Trophoblast cell (in vitro differentiated cells and primary cell): ENCODE data around the gene CFAP99.
A peak's percentile ranks its signal among the peaks of the same experiment; 100 is the strongest.

Source experiments
- DNase-seq, 2 donors: peaks; one replicate each; pipeline ENCODE4 v3.0.0-alpha.2; 2016
- H2AFZ ChIP-seq: 2 replicates; pipeline ENCODE4 v1.6.1; 2013; ENCODE audit warnings: low read length, moderate library complexity, mild to moderate bottlenecking; ENCODE audit not compliant: insufficient read depth, poor library complexity
- H2AK5ac ChIP-seq: 2 replicates; pipeline ENCODE4 v1.6.1; 2013; ENCODE audit warnings: mild to moderate bottlenecking, low read length
- H2BK120ac ChIP-seq: 2 replicates; pipeline ENCODE4 v1.6.1; 2013; ENCODE audit warnings: low read length, mild to moderate bottlenecking, moderate library complexity; ENCODE audit not compliant: insufficient read depth, poor library complexity
- H2BK12ac ChIP-seq: 2 replicates; pipeline ENCODE4 v1.6.1; 2013; ENCODE audit warnings: mild to moderate bottlenecking, low read length, moderate library complexity
- H2BK5ac ChIP-seq: 2 replicates; pipeline ENCODE4 v1.6.1; 2013; ENCODE audit warnings: low read length, low read depth, moderate library complexity, mild to moderate bottlenecking; ENCODE audit not compliant: poor library complexity
- H3K14ac ChIP-seq: 2 replicates; pipeline ENCODE4 v1.6.1; 2013; ENCODE audit warnings: mild to moderate bottlenecking, low read length
- H3K18ac ChIP-seq: 2 replicates; pipeline ENCODE4 v1.6.1; 2013; ENCODE audit warnings: mild to moderate bottlenecking, low read length
- H3K23ac ChIP-seq: 2 replicates; pipeline ENCODE4 v1.6.1; 2013; ENCODE audit warnings: low read length
- H3K27ac ChIP-seq: 2 replicates; pipeline ENCODE4 v1.5.1; 2013; ENCODE audit warnings: low read depth, mild to moderate bottlenecking, inconsistent platforms, low read length, moderate library complexity
- H3K27me3 ChIP-seq: 2 replicates; pipeline ENCODE4 v1.6.1; 2013; ENCODE audit warnings: inconsistent platforms, mild to moderate bottlenecking, low read length, moderate library complexity; ENCODE audit not compliant: insufficient read depth
- H3K36me3 ChIP-seq, 2 experiments: 1 replicate in 1 of 2; 2 replicates in 1 of 2; pipeline ENCODE4 v1.6.1; 2013; ENCODE audit warnings: low read length in 2 of 2, mild to moderate bottlenecking in 2 of 2, moderate library complexity in 1 of 2; ENCODE audit not compliant: insufficient read depth in 2 of 2, control insufficient read depth in 1 of 2
- H3K4ac ChIP-seq: 2 replicates; pipeline ENCODE4 v1.6.1; 2013; ENCODE audit warnings: low read depth, mild to moderate bottlenecking, low read length, moderate library complexity
- H3K4me1 ChIP-seq, 2 experiments: 1 replicate in 1 of 2; 2 replicates in 1 of 2; pipeline ENCODE4 v1.6.1; 2013; ENCODE audit warnings: low read length in 2 of 2, mild to moderate bottlenecking in 2 of 2, moderate library complexity in 1 of 2; ENCODE audit not compliant: insufficient read depth in 2 of 2, control insufficient read depth in 1 of 2
- H3K4me2 ChIP-seq: 2 replicates; pipeline ENCODE4 v1.6.1; 2013; ENCODE audit warnings: inconsistent platforms, mild to moderate bottlenecking, low read length, moderate library complexity
- H3K4me3 ChIP-seq: 2 replicates; pipeline ENCODE4 v1.5.1; 2013; ENCODE audit warnings: mild to moderate bottlenecking, low read depth, low read length, inconsistent platforms
- H3K79me1 ChIP-seq: one replicate; pipeline ENCODE4 v1.6.1; 2013; ENCODE audit warnings: low read length
- H3K79me2 ChIP-seq: 2 replicates; pipeline ENCODE4 v1.6.1; 2013; ENCODE audit warnings: low read length, mild to moderate bottlenecking; ENCODE audit not compliant: control insufficient read depth, insufficient read depth, poor library complexity
- H3K9ac ChIP-seq: 2 replicates; pipeline ENCODE4 v1.6.1; 2013; ENCODE audit warnings: mild to moderate bottlenecking, low read length
- H3K9me3 ChIP-seq: 2 replicates; pipeline ENCODE4 v1.6.1; 2013; ENCODE audit warnings: low read depth, mild to moderate bottlenecking, control low read depth, inconsistent platforms, low read length; ENCODE audit not compliant: insufficient read depth
- H4K12ac ChIP-seq: 2 replicates; pipeline ENCODE4 v1.6.1; 2013; ENCODE audit warnings: low read depth, mild to moderate bottlenecking, low read length, moderate library complexity
- H4K8ac ChIP-seq: 2 replicates; pipeline ENCODE4 v1.6.1; 2013; ENCODE audit warnings: low read depth, mild to moderate bottlenecking, low read length, moderate library complexity
- H4K91ac ChIP-seq: one replicate; pipeline ENCODE4 v1.6.1; 2013; ENCODE audit warnings: low read depth, mild to moderate bottlenecking, low read length, moderate library complexity
- WGBS: extraction: QIAGEN DNeasy Blood & Tissue Kit; methylation state at CpG from one replicate; pipeline ENCODE4 v1.1.7; 2013; ENCODE audit warnings: missing lambda C conversion rate; ENCODE audit not compliant: insufficient read length, insufficient coverage; ENCODE audit errors: extremely low coverage; 5-methylcytosine and 5-hydroxymethylcytosine counted together

CFAP99 gene

DNA sequence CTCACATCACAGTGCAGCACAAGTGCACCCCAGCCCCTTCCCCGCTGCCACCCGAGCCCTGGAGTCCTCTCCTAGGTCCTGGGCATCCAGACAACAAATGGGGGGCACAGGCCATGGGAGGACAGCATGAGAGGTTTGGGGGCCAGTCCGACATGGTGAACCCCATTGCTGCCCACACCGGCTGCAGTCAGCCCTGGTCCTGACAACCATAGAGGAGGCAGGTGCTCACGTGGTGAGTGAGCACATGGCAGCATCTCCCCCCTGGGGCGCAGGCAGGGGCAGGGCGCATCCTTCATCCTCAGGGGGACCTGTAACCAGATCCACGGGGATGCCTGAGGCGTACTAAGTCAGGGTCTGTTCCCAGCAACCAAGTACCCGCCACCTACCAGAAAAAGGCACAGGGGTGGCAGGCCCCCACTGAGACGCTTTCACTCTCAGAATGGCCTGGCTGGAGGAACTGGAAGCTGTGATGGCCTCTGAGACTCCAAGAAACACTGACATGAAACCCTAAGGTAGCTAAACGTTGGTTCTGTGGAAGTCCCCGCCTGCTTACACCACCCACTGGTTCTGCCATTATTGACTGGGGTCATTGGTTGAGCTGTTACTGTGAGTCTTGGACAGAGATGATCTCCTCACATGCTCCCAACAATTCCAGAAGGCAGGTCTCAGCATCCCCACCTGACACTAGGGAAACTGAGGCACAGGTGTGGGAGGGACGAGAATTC, 6.8 kb upstream of the CFAP99 start:
- no peak overlapping the region for H2AFZ ChIP-seq
- no peak overlapping the region for H3K4ac ChIP-seq
- no peak overlapping the region for H2BK5ac ChIP-seq
- no peaks in the 10 kb centered on the region for H3K79me2 ChIP-seq
- no peak overlapping the region for H3K4me2 ChIP-seq
- no peak overlapping the region for H3K14ac ChIP-seq
- peaks cover 5% of the 10 kb centered on the region for H3K9me3 ChIP-seq
- H3K27ac ChIP-seq = no peak overlapping the region
- H3K27me3 ChIP-seq = peaks cover 16% of the 10 kb centered on the region
- H3K23ac ChIP-seq = no peak overlapping the region
- H2BK12ac ChIP-seq = no peak overlapping the region
- DNase-seq = no peak
- no CpG with 5 or more reads among the region's 14 CpGs for WGBS
- no peak overlapping the region for H4K8ac ChIP-seq
- no peaks in the 10 kb centered on the region for H3K36me3 ChIP-seq
- peaks cover 7 to 9% of the 10 kb centered on the region in 2 experiments for H3K4me1 ChIP-seq
- no peak overlapping the region for H2AK5ac ChIP-seq
- no peak overlapping the region for H3K9ac ChIP-seq
- H3K4me3 ChIP-seq = no peak overlapping the region
- H3K18ac ChIP-seq = no peak overlapping the region
- H3K79me1 ChIP-seq = no peaks in the 10 kb centered on the region
- H4K12ac ChIP-seq = no peak overlapping the region
- no peak overlapping the region for H4K91ac ChIP-seq
- H2BK120ac ChIP-seq = no peak overlapping the region

DNA sequence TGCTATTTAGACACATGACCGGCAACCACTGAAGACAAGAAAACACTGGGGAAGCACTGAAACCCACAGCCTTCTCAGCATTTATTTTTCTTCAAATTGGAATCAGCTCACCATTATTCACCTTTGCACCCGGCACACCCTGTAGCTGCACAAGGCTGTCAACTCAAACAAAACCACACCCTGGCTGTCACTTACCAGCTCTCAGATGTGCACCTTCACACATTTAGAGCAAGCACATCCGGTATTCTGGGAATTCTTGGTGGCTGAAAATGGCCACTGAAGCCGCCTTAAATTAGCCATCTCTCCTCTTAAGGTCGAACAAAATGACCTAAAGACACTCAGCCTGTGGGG, 6.2 kb upstream of the CFAP99 start:
- Histone ChIP-seq H3K14ac (no peak overlapping the region), H2AK5ac (no peak overlapping the region), H3K9me3 (peaks cover 5% of the 10 kb centered on the region), H3K4me2 (no peak overlapping the region), H4K12ac (no peak overlapping the region), H2AFZ (no peak overlapping the region), H4K91ac (no peak overlapping the region), H3K79me1 (no peaks in the 10 kb centered on the region), H4K8ac (no peak overlapping the region), H2BK120ac (no peak overlapping the region), H3K27me3 (peaks cover 22% of the 10 kb centered on the region), H3K9ac (no peak overlapping the region), H3K79me2 (no peaks in the 10 kb centered on the region), H3K4ac (no peak overlapping the region), H3K23ac (no peak overlapping the region), H3K27ac (no peak overlapping the region), H3K4me3 (no peak overlapping the region), H3K4me1 (peaks cover 7 to 11% of the 10 kb centered on the region in 2 experiments), H3K18ac (no peak overlapping the region), H2BK12ac (no peak overlapping the region), H2BK5ac (no peak overlapping the region), H3K36me3 (no peaks in the 10 kb centered on the region)
- no peak for DNase-seq
- no CpG with 5 or more reads among the region's 5 CpGs for WGBS

DNA sequence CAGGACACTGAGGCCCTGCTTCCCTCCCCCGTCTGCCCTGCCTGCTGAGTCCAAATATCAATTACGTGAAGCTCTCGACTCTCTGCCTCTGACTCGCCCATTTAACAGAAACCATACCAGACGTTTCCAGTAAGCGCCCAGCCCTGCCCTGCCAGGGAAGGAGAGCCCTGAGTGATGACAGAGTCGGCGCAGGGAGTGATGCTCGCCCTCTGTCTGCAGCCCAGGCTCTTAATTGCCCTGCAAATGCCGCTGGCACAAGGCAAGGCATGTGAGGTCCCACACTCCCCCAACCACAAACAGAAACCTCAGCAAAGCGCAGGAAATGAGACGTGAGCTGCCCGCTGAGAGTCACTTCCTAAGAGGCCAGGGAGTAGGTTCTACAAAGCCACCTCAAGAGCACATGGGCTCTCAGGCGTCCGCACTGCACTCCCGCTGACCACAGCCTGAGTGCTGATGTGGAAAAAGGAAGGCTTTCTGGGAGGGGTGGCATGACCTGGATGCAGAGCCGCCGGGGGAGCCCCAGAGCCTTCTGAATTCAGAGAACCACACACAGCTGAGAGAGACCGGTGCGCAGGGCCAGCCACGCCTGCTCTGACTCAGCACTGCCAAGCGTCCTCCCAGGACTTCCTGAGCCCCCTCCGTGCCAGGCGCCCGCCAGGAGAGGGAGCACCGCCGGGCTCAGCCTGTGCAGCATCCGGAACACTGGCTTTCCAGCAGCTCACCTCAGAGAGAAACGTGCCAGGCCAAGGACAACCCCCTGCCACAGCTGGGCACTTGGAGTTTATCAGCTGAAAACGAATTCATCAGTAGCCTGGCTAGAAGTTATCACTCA, 5.7 kb upstream of the CFAP99 start:
- Histone ChIP-seq H3K4me2 (peak overlapping the region; percentile 13), H3K9me3 (peaks cover 5% of the 10 kb centered on the region), H3K9ac (no peak overlapping the region), H2BK5ac (no peak overlapping the region), H3K4me1 (peaks cover 7 to 13% of the 10 kb centered on the region in 2 experiments), H4K12ac (no peak overlapping the region), H3K79me2 (no peaks in the 10 kb centered on the region), H2AFZ (no peak overlapping the region), H3K18ac (no peak overlapping the region), H3K27ac (no peak overlapping the region), H4K8ac (no peak overlapping the region), H3K4ac (no peak overlapping the region), H3K14ac (no peak overlapping the region), H2BK12ac (no peak overlapping the region), H2BK120ac (no peak overlapping the region), H2AK5ac (no peak overlapping the region), H3K36me3 (no peaks in the 10 kb centered on the region), H3K27me3 (peaks cover 28% of the 10 kb centered on the region), H4K91ac (no peak overlapping the region), H3K23ac (no peak overlapping the region), H3K79me1 (no peaks in the 10 kb centered on the region), H3K4me3 (no peak overlapping the region)
- peak; percentile 45 to 50 for DNase-seq
- WGBS = no CpG with 5 or more reads among the region's 30 CpGs

DNA sequence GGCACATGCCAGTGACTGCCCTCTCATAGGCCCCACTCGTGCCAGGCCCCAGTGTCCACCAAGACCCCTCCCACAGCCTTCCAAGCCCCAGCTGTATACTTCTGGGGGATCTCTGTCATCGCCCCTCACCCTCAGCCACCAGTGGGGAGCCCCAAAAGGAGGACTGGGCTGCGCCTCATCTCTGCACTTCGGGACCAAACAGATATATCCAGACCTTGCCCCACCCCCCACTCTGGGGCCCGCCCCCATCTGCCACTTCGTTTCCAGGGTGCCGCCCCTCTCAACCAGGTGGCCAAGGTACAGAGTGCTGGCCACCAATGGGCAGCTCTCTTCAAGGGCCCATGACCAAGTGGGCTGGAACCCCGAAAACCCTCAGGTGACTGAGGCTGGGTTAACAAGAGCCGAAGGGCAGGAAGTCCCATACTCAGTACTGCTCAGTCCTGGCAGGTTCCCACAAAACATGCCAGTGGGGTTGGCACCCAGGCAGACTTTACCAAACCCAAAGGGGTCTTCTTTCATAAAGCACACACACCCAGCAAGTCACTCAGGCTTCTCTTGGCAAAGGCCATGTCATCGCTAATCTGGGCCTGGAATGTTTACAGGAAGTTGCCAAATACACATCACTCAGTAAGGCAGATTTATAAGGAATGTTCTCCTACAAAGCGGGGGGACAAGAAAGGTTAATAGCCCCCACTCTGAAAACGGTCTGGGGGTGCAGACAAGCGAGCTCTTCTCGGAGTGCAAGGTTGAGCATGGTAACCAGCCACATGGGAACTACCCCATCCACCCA, 4.7 kb upstream of the CFAP99 start:
- Histone ChIP-seq H2AFZ (no peak overlapping the region), H3K9ac (no peak overlapping the region), H3K4me3 (no peak overlapping the region), H4K91ac (no peak overlapping the region), H3K4ac (no peak overlapping the region), H3K27me3 (peaks cover 31% of the 10 kb centered on the region), H3K14ac (no peak overlapping the region), H3K79me2 (no peaks in the 10 kb centered on the region), H3K9me3 (peaks cover 4% of the 10 kb centered on the region), H3K79me1 (no peaks in the 10 kb centered on the region), H3K4me1 (peaks cover 9 to 15% of the 10 kb centered on the region in 2 experiments), H3K4me2 (no peak overlapping the region), H3K27ac (no peak overlapping the region), H4K12ac (no peak overlapping the region), H2BK12ac (no peak overlapping the region), H4K8ac (no peak overlapping the region), H2BK120ac (no peak overlapping the region), H3K23ac (no peak overlapping the region), H2BK5ac (no peak overlapping the region), H3K36me3 (no peaks in the 10 kb centered on the region), H2AK5ac (no peak overlapping the region), H3K18ac (no peak overlapping the region)
- no CpG with 5 or more reads among the region's 14 CpGs for WGBS
- no peak for DNase-seq
